ENCODE measurements around the gene TMEM51.
"Not testable (repeated sequence)": the region's sequence is repeated elsewhere in the genome, so short reads cannot be mapped to it uniquely, and the experiment has no call there.

The TMEM51 gene

GRCh38 chr1:15154480-15155036 lies 1.0 kb downstream of the TMEM51 start:
- DNase-seq (ENCODE audit: low read depth in 3 of 3) = no peak

- DNase-seq (ENCODE audit: low read depth in 3 of 3) = no peak
These were observed 1.6 kb downstream of the TMEM51 start for GRCh38 chr1:15155191-15155590.

GRCh38 chr1:15155888-15156741 lies 2.6 kb downstream of the TMEM51 start:
- DNase-seq (ENCODE audit: low read depth in 3 of 3) = no peak

GRCh38 chr1:15156807-15157380 lies 3.3 kb downstream of the TMEM51 start:
- DNase-seq (ENCODE audit: low read depth in 3 of 3) = no peak

- DNase-seq (ENCODE audit: low read depth in 3 of 3) = no peak
These were observed 4.2 kb downstream of the TMEM51 start for GRCh38 chr1:15157524-15158399.

GRCh38 chr1:15158506-15159165 lies 5.1 kb downstream of the TMEM51 start:
- no peak for DNase-seq (ENCODE audit: low read depth in 3 of 3)

GRCh38 chr1:15159166-15159555 lies 5.6 kb downstream of the TMEM51 start:
- DNase-seq (ENCODE audit: low read depth in 3 of 3) = no peak

DNA sequence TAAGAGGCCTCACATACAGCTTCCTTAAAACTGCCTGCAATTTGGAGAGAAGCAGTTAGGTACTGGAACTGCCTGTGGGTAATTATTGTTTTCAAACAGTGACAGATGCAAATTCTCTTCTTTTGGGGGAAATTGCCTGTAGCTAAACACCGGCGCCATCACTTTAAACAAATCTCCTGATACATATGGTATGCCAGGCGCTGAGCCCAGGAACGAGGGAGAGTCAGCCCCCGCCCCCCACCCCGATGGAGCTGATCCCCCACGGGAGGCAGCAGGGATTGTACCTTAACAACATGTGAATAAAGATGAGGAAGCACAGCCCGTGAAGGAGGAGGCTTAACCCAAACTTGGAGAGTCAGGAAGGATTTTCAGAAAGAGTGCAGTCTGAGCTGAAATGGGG lies 7.1 kb downstream of the TMEM51 start:
- no peak for DNase-seq (ENCODE audit: low read depth in 3 of 3)

- no peak for DNase-seq (ENCODE audit: low read depth in 3 of 3)
These were observed 13.8 kb downstream of the TMEM51 start for GRCh38 chr1:15167386-15167785.

DNA sequence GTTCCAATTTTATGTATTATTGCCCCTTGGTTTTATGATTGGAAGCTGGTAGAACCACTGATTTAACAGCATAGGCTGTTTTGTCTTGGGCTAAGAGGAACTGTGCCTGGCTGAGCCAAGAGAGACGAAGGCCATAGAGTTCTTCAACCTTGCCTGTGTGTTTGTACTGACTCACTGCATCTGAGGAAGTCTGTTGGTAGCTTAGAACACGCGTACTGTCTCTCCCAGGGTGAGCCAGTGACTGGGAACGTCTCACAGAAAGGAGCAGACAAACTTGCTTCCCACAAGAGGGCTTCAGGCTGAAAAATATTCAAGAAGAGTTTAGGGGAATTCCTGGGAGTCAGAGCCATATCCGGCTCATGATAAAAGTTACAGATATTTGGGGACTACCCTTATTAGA lies 14.9 kb downstream of the TMEM51 start:
- DNase-seq (ENCODE audit: low read depth in 3 of 3) = no peak

- DNase-seq (ENCODE audit: low read depth in 3 of 3) = no peak
These were observed 16.5 kb downstream of the TMEM51 start for GRCh38 chr1:15170071-15170470.

- DNase-seq (ENCODE audit: low read depth in 3 of 3) = no peak
These were observed 17.8 kb downstream of the TMEM51 start for GRCh38 chr1:15171271-15171908.

- no peak for DNase-seq (ENCODE audit: low read depth in 3 of 3)
These were observed 19.1 kb downstream of the TMEM51 start for GRCh38 chr1:15172405-15173259.

DNA sequence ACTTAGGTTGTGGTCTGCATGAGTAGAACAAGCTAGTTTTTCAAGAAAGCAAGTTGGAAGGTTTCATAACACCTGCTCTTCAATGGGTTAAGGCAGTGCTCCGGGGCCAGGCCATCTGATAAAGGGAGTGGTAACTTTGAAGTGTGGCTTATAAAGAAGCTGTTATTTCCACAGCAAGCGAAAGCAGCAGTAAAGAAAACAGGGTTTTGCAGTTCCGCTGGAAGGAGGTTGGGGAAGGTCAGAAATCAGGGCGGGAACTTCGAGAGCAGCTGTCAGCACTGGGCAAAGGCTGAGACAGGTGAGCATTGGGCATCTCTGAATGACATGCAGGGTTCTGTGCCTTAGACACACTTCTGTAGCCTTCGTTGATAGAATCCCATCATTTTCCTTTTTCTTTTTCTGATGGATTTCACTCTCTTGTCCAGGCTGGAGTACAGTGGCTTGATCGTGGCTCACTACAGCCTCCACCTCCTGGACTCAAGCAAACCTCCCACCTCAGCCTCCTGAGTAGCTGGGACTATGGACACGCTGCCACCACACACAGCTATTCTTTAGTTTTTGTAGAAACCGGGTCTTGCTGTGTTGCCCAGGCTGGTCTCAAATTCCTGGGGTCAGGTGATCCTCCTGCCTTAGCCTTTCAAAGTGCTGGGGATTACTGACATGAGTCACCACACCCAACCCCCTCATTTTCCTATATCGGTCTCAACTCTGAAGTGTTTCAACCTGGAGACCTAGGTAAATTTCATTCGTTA lies 20.5 kb downstream of the TMEM51 start:
- no peak for DNase-seq (ENCODE audit: low read depth in 3 of 3)

DNA sequence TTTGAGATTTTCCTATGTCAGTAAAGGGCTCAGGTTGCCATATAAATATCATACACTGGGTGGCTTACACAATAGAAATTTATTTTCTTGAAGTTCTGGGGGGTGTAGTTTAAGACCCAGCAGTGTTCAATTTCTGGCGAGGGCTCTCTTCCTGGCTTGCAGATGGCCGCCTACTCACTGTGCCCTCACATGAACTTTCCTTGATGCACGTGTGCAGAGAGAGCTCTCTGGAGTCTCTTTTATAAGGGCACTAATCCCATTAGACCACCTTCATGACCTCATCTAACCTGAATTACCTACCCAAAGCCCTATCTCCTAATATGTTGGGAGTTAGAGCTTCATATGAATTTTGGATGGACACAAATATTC lies 21.1 kb downstream of the TMEM51 start:
- no peak for DNase-seq (ENCODE audit: low read depth in 3 of 3)

DNA sequence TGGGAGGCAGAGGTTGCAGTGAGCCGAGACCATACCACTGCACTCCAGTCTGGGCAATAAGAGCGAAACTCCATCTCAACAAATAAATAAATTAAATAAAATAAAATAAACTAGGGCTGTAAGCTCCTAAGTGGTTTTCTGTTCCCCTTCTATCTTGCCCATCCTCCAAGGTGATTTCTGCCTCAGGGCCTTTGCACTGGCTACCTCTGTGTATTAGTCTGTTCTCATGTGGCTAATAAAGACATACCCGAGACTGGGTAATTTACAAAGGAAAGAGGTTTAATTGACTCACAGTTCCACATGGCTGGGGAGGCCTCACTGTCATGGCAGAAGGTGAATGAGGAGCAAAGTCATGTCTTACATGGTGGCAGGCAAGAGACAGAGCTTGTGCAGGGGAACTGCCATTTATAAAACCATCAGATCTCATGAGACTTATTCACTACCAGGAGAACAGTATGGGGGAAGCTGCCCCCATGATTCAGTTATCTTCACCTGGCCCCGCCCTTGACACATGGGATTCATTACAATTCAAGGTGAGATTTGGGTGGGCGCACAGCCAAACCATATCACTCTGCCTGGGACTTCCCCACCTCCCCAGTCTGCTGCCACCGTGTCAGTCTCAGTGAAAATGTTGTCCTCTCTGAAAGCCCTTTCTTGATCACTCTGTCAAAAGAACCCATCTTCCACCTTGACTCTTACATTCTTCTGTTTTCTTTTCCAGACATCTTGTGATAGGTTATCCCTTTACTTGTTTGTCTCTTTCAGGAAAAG lies 22.0 kb downstream of the TMEM51 start:
- DNase-seq (ENCODE audit: low read depth in 3 of 3) = not testable (repeated sequence)

DNA sequence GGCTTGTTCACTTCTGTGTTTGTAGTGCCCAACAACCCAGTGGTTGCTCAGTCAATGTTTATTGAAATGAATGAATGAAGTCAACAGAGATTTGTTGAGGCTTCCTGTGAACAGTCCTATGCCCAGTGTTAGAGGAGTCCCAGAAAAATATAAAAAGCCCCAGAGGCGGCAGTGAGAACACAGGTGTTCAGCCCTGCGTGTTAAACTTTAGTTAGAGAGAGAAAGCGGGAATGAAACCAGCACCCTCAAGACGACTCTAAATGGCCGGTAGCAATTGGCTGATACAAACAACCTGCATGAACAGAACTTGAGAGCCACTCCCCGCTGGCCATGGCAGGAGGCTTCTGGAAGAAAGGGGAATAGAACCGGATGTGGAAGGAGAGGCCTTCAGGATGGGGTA lies 22.6 kb downstream of the TMEM51 start:
- no peak for DNase-seq (ENCODE audit: low read depth in 3 of 3)

DNA sequence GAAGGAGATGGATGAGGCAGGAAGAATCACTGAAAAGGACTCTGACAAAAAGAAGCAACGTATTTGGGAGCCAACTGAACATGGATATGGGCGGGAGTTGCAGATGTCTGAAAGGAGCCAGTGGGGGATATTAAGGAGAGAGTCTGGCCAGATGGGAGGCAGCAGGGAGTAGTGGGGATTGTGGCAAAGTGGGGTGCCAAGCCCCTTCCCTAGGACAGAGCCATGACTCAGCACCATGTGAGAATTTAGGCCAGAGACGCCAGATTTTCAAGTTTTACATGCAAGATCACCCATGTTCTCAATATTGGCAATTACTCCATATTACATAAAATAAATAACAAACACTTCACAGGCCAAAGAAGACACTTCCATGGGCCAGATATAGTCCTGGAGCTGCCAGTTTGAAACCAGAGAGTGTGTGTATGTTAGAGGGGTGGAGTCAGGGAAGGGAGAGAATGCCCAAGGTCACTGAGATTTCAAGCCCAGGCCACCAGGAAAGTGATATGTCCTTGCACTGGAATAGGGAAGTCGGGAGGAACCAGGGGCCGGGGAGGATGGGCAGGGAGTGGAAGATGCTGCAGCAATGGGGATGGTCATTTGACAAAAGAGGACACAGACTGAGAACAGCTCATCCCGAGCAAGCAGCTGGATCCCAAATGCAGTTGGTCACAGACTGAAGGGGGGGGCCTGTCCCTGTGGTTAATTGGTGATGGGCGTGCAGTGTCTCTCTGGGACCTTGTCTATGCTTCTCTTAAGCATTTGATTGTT lies 23.5 kb downstream of the TMEM51 start:
- DNase-seq (ENCODE audit: low read depth in 3 of 3) = no peak
